Activated effector memory CD4-positive, alpha-beta T cell treated with anti-CD3 and anti-CD28 coated beads, Interleukin-2, amount 50 U/mL, for 16 hours (primary cell): ENCODE results near the gene AGT.
"Not testable (repeated sequence)": the region's sequence is repeated elsewhere in the genome, so short reads cannot be mapped to it uniquely, and the experiment has no call there.

Source experiments
- DNase-seq: peaks from one replicate; pipeline ENCODE4 v3.0.0-alpha.2; 2020

The AGT gene

DNA sequence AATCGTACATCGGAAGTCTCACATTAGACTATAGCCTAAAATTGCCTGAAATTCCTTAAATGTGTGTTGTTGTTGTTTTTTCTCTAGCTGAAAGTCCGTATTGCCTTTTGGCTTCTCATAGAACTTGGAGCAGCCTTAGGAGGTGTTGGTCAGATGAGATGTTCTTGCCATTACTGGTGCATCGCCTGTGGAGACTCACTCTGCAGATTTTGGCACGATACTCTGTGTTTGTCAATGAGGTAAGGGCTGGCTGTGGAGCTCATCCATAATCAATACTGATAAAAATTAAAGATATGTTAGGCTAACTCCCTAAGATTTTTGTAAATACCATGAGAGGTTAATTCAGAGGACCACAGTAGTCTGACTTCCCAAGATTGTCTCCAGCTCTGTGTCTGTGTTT is 28.9 kb downstream of the AGT start:
- DNase-seq, result no peak

DNA sequence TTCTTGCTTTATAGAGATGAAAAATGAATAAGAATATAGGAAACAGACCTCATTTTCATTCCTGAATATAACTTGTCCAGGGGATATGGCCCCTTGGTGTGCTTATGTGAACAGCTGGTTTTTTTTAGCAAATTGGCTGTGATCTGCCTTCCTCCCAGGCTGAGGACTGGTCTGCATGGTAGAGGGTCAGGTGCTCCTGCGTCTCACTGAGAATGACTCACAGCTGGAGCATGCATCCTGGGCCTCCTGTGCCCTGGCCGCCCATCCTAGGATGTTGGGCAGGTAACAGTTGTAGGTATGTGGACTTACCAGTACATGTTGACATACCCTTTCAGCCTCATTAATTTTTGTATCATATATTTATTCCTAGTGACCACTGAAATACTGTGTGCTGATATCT is 29.8 kb downstream of the AGT start:
- no peak for DNase-seq

DNA sequence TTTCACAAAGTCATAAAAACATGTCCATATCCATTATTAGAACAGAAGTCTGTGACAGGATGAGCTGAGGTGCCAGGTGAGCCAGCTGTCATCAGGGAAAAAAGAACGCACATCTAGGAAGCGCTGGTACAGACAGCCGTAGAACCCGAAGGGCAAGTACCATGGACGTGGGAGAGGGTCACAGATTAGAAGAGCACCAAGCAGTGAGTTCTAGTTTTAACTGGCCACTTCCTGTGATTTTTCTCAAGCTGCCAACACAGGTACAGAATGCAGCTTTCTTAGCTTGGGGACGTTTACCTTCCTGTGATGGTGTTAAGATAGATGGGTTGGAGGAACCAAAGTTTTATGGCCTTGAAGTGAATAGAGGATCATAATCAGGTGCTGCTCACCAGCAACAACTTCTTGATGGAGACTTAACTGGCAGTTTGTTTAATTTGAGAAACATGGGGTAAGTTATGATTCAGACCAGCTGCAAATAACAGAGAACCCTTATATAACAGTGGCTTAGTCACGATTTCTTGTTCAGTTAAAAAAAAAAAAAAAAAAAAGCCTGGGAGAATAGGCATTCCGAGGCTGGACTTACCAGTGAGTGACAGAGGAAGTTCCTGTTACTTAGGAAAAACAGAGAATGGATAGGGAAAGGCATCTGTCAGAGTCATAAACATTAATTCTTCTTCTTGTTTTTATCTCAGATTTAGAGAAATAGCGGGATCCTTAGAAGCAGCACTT is 30.9 kb downstream of the AGT start:
- no peak for DNase-seq

GRCh38 chr1:230682274-230682673 is 31.6 kb downstream of the AGT start:
- DNase-seq, result no peak

DNA sequence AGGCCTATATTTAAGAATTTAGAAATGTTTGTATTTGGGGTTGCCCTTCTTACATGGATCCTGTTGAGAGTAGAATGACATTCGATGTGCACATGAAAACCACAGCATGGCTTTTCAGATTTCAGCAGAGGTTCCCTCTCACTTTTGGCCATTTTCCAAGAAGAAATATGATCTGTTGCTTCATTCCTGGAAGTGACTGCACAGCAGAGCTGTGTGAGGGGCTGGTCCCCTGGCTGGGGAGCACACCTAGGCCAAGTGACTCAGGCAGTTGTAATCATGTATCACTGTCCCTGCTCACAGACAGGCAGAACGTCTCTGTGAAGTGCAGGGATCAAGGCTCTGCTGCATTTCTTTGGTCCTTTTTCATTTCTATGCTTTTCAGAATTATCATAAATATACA is 32.3 kb downstream of the AGT start:
- DNase-seq, result no peak

DNA sequence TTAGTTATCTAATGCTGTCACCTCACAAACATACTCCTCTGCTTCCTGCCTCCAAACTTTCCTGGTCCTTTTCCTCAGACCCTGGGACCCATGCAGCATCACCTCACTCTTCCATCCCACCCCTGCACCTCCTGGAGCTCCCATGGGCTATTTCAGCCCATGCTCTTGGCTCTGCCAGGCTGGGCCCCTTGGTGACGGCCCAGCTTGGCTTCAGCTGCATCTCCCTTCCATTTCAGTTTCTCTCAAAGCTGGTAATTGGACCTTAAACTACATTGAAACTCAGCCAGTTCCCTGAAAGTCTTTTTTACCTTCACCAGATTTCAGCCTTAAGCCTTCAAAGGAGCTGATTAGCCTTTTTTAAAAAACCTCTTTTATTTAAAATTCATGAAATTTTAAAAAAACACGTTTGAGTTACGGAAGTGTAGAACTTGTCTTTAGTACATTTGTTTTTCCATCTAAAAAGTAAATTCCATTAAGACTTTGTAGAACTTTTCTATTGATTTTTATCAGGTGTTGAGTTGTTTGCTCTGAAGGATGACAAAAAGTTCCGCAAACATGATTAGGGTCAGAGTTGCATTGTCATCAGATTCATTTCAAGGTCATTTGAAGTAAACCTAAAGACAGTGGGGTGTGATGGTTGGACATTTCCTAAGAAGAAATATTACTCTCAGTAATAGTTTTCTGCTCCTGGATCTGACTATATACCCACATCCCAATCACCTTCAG is 33.5 kb downstream of the AGT start:
- DNase-seq, result no peak

DNA sequence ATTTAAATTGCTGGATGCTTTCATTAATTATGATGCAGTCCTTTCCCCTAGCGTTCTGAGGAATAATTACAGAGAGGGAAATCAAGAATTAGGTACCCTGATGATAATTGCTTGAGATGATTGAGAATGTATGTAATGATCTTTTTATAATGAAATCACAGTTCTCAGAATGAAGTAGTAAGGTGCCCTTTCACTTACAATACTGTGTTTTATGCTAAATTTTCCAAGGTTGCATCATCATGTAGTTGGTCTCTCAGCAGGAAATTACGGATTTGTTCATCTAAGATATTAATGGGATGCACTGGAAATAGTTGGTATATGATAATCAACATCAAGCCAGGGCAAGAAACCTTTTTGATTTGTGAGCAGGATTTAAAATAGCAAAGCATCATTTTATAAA is 34.1 kb downstream of the AGT start:
- no peak for DNase-seq

- DNase-seq, result no peak
These were observed 34.7 kb downstream of the AGT start for GRCh38 chr1:230679192-230679591.

- no peak for DNase-seq
These were observed 36.7 kb downstream of the AGT start for GRCh38 chr1:230677200-230677599.

GRCh38 chr1:230674581-230674980 is 39.3 kb downstream of the AGT start:
- no peak for DNase-seq

GRCh38 chr1:230669543-230669942 is 44.4 kb downstream of the AGT start:
- no peak for DNase-seq

DNA sequence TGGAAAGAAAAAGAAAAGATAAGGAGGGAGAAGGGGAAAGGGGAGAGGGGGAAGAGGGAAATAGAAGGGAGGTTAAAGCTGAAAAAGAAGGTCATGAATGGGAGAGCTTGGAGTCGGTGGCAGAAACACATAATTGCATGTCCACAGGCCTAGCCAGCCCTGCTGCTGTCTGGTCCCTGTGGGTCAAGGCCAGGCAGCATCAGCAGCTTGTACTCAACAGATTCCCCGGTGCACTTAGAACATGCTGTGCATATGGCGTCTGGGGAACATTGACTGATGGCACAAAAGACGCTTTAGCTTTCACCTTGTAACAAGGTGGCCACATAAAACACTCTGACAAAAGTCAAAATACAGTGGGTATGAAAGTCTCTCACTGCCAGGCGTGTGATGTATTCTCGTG is 45.7 kb downstream of the AGT start:
- DNase-seq, result no peak

GRCh38 chr1:230661976-230662375 is 51.9 kb downstream of the AGT start:
- DNase-seq, result no peak

GRCh38 chr1:230658691-230659090 is 55.2 kb downstream of the AGT start:
- DNase-seq, result no peak

GRCh38 chr1:230658103-230658502 is 55.8 kb downstream of the AGT start:
- DNase-seq, result not testable (repeated sequence)

DNA sequence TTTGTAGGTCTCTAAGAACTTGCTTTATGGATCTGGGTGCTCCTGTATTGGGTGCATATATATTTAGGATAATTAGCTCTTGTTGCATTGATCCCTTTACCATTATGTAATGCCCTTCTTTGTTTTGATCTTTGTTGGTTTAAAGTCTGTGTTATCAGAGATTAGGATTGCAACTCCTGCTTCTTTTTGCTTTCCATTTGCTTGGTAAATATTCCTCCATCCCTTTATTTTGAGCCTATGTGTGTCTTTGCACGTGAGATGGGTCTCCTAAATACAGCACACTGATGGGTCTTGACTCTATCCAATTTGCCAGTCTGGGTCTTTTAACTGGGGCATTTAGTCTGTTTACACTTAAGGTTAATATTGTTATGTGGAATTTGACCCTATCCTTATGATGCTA is 57.2 kb downstream of the AGT start:
- not testable (repeated sequence) for DNase-seq
